GM18519 (cell line): ENCODE results near the gene LRCH3.
"Not testable (repeated sequence)": the region's sequence is repeated elsewhere in the genome, so short reads cannot be mapped to it uniquely, and the experiment has no call there.

Source experiments
- ATAC-seq: cut with Tn5 transposase; IDR thresholded peaks from one replicate; pipeline ENCODE4 v1.9.1; 2021; ENCODE audit warnings: mild to moderate bottlenecking, moderate library complexity; ENCODE audit not compliant: unreplicated experiment, low FRiP score

LRCH3 gene

GRCh38 chr3:197881270-197881969 is 90.4 kb downstream of the LRCH3 start:
- ATAC-seq, result no peak

GRCh38 chr3:197881970-197882338 is 90.9 kb downstream of the LRCH3 start:
- ATAC-seq, result no peak

GRCh38 chr3:197882586-197882985 is 91.5 kb downstream of the LRCH3 start:
- no peak for ATAC-seq

- no peak for ATAC-seq
Observed at GRCh38 chr3:197883541-197883940, 92.5 kb downstream of the LRCH3 start.

GRCh38 chr3:197884330-197884729 is 93.3 kb downstream of the LRCH3 start:
- ATAC-seq, result not testable (repeated sequence)

GRCh38 chr3:197886052-197886451 is 95.0 kb downstream of the LRCH3 start:
- ATAC-seq, result not testable (repeated sequence)

- not testable (repeated sequence) for ATAC-seq
Observed at GRCh38 chr3:197887430-197888053, 96.5 kb downstream of the LRCH3 start.

- ATAC-seq, result no peak
Observed at GRCh38 chr3:197888511-197888910, 97.5 kb downstream of the LRCH3 start.

- ATAC-seq, result no peak
Observed at GRCh38 chr3:197889204-197889930, 98.3 kb downstream of the LRCH3 start.

GRCh38 chr3:197890693-197891092 is 99.6 kb downstream of the LRCH3 start:
- ATAC-seq, result no peak

GRCh38 chr3:197892162-197892561 is 101.1 kb downstream of the LRCH3 start:
- no peak for ATAC-seq

- no peak for ATAC-seq
Observed at GRCh38 chr3:197896421-197896820, 105.4 kb downstream of the LRCH3 start.

GRCh38 chr3:197899833-197900478 is 108.9 kb downstream of the LRCH3 start:
- no peak for ATAC-seq

GRCh38 chr3:197901626-197902025 is 110.6 kb downstream of the LRCH3 start:
- ATAC-seq, result no peak

GRCh38 chr3:197906023-197906849 is 115.2 kb downstream of the LRCH3 start:
- ATAC-seq, result peak; percentile 67

- no peak for ATAC-seq
Observed at GRCh38 chr3:197906850-197907187, 115.8 kb downstream of the LRCH3 start.

GRCh38 chr3:197907196-197907595 is 116.1 kb downstream of the LRCH3 start:
- no peak for ATAC-seq

GRCh38 chr3:197908550-197908949 is 117.5 kb downstream of the LRCH3 start:
- not testable (repeated sequence) for ATAC-seq

GRCh38 chr3:197908957-197909701 is 118.1 kb downstream of the LRCH3 start:
- no peak for ATAC-seq
